Epidermal melanocyte (primary cell): ENCODE results near the gene SH2D4B.

Experiments used
- DNase-seq: peaks from one replicate; pipeline ENCODE4 v3.0.0; 2011; ENCODE audit warnings: low spot score; ENCODE audit not compliant: insufficient read length

SH2D4B gene

DNA sequence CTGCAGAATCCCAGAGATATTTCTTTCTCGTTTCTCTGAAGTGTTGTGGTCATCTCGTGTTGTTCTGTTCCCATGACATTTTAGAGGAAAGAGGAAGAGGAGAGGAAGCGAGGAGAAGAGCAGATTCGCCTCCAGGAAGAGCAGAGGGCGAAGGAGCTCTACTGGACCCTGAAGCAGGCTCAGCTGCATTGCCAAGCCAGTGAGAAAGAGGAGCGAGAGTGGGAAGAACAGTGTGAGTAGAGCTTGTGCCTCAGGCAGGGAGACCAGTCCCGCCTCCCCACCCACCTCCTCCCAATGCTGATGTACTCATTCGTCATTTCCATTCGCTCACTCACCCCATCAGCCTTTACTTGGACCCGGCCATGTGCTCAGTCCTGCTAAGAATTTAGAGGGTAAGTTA is 50.8 kb downstream of the SH2D4B start:
- no peak for DNase-seq

DNA sequence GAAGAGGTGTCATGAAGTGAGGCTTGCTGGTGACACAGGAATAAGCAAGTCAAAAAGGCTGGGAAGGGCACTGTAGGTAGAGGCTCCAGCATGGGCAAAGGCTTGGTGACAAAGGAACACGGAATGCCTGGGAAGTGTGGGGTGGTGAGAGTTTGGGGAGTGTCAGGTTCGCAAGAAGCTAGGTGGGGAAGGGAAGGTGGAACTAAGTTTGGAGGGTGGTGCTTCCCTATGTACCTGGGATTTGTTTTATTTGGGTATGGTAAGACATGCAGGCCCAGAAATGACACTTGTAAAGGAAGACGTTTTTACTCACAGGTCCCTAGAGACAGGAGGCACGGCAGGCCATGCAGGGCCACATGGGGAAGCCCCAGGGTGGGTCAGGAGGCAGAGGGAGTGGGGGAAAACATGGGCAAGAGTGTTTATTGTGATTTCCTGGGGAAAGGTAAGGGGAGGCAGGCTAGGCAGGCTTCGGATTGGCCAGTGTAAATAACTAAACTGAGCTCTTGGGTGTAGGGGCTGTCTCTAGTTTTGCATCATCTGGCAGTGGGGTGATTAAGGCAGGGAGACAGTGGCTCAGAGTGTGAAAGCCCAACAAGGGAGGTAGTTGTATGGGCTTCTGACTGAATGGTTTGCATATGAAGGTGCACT is 52.1 kb downstream of the SH2D4B start:
- DNase-seq: no peak

DNA sequence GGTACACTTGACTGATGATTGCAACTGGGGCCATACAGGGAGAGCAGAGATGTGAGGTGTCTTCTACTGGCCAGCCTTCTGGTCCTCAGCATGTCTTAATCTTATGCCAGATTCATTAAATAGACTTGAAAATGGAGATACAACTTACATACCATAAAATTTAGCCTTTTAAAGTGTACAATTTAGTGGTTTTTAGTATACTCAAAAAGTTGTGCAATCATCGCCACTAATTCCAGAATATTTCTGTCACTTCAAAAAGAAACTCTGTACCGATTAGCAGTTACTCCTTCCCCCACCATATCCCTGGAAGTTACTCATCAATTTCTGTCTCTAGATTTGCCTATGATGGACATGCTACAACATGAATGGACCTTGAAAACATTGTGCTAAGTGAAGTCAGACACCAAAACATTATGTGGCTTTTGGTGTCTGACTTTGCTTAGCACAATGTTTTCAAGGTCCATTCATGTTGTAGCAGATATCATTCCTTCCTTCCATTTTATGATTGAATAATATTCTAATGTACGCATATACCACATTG is 53.0 kb downstream of the SH2D4B start:
- no peak for DNase-seq

DNA sequence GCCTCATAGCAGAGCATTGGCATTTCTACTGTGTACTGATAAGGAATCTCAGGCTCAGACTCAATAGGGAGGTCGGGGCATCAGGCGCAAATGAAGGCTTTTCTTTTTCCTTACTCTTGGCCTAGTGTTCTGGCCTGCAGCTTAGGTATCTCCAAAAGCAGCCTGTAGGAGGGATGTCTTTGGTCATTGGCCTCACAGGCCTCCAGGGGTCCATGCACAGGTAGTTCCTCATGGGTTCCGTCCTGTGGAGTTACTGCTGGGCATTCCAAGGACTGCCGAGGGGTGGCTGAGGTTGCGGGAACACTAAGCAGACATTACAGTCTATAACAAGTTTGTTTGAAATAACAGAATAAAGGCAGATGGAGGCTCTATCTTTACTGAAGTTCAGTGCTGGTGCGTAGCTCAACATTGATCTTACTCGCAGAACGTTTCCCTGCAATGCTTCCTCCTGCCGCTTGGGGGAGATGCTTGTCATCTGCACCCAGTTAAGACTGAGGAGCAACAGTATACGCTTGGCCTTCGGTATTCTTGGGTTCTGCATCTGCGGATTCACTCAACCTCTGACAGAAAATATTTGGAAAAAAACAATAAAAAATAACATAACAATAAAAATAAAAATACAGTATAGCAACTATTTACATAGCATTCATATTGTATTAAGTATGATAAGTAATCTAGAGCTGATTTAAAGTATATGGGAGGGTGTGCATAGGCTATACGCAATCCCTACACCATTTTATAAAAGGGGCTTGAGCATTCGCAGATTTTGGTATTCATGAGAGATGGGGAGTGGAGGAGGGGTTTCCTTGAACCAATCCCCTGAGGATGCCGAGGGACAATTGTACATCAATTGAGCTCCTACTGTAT is 58.9 kb downstream of the SH2D4B start:
- no peak for DNase-seq

DNA sequence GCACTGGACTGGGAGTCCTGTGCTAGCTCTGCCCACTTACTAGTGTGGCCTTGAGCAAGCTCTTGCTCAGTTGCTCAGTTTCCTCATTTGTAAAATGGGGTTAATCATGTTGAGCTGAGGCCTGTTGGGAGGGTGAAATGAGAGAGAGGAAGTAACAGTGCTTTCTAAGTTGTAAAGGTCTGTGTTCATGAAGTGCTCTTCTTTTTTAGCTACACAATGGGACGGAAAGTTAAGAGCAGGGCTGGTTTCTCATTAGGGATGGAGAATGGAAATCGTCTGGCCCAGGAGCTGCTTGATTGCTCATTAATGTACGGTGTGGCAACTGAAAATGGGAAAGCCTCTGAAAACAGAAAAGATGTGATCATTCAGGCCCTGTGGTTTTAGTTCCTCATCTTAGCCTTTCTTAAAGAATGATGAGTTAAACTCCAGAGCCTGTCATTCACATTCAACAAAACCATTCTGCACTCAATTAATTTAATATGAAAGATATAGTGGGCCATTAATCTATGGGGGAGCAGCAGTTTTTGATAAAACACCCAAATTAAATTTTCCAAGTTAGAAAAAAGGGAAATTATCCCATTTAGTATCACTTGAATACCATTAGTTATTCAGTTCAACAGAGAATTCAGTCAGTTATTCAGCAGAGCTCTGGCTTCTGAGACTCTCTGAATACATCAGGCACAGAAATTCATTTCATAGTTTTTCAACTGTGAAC is 60.5 kb downstream of the SH2D4B start:
- DNase-seq: no peak

DNA sequence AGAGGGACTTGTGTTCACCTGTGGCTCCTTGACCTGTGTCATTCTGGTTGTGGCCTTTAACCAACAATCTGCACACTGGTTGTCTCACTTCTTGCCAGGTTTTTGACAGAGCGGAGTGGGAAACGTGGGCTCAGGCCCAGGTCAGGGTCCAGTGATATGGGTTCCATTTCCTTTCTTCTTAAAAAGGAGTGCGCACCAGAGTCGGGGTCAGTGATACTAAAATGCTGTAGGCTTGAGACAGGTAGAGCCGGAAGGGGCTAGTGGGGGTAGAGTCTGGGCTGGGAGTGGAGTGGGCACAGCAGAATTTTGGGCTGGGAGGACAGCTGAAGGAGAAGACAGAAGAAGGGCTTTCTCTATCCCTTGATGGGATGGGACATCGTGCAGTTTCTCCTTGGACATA is 61.2 kb downstream of the SH2D4B start:
- no peak for DNase-seq

DNA sequence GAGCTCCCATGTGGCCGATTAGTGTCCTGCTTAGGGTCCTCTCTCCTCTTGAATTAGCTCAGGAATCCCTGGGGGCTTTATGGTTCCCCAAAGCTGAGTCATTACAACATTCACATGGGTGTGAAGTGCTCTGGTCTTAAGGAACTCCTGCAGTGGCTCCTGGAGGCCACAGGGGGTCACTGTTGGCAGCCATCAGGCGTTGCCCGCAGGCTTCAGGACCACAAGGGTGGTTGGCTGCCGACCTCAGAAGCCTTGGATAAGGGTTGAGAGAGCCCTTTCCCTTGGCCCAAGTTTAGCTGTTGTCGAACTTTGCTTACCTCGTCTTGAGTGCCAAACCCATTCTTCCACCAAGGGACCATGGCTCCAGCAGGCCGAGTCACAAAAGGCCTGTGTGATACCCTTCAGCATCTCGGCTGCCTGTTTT is 61.7 kb downstream of the SH2D4B start:
- DNase-seq: peak; percentile 63

DNA sequence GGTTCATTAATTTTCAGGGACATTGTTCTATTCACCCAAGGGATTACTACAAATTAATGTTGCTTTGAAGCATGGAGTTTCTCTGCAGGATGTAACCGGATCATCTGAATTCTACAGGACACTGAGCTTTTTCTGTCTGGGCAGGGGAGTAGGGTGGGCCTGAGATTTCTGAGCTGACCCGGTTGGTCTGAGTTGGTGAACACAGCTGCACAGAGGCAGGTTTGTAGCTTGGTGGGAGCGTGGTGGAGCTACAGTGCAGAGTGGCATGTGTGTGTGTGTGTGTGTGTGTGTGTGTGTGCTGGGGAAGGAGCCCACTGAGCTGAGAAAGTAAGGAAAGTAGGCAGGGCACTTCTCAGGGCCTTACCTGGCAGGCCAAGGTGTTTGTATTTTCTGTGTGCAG is 62.6 kb downstream of the SH2D4B start:
- no peak for DNase-seq

DNA sequence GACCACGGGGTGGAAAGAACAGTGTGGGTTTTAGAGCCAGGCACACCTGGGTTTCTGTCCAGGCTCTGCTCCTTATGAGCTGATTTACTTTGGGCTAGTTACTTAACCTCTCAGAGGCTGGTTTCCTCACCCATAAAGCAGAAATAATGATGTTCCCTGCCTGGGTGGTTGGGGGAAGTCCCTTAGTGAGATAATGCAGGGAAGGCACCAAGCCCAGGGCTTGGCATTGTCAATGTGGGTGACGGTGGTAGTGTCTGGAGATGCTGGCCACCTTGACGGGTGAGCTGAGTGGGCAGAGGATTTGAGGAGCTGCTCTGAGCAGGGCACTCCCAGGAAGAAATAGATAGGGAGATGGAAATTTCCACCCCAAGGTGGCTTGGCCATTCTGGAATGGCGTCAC is 65.2 kb downstream of the SH2D4B start:
- DNase-seq: no peak

DNA sequence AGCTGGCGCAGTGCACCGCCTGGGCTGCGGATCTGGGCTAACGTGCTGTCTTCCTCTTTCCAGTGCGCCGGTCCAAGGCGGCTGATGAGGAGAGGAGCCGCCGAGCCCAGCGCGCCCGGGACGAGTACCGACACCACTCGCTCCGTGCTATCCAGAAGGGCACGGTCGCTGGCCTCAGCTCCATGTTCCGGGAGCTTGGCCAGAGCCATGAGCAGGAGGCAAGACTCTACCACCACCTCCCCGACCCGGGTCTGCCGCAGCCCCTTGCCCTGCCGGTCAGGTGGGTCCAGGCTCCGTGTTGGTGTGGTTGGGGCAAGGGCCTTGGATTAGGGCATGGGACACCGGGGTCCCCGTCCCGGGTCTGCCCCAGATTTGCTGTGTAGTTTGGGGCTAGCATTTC is 65.8 kb downstream of the SH2D4B start:
- no peak for DNase-seq

DNA sequence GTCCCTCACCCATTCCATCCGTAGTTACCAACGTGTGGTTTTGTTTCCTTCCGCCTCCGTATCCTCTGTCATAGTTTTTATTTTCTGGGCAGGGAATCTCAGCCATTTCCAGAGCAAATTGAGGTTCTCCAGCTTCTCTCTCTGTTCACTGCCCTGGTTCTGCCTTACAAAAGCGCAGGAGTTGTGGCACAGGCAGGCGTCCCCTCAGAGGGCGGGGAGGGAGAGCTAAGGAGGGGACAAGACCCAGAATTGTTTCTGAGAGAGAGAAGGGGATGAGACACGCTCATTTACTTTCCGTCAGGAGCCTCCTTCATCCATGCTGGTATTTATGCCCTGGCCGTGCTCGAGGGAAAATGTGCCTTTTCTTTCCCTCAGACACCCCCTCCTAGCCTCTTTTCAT is 71.0 kb downstream of the SH2D4B start:
- no peak for DNase-seq

DNA sequence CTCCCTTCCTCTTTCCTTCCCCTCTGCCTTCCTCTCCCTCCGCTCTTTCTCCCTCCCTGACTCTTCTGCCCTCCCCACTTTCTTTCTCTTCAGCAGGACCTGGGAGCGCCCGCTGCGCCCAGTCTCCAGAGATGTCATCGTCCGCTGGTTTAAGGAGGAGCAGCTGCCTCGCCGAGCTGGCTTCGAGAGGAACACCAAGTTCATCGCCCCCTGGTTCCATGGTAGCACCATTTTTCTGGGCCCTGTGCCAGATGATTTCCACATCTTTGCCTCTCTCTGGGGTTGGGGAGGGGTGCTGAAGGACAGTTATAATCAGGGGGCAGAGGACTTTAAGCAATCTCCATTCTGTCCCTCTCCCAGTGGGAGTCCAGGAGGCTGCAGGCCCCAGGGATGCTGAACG is 71.6 kb downstream of the SH2D4B start:
- no peak for DNase-seq

DNA sequence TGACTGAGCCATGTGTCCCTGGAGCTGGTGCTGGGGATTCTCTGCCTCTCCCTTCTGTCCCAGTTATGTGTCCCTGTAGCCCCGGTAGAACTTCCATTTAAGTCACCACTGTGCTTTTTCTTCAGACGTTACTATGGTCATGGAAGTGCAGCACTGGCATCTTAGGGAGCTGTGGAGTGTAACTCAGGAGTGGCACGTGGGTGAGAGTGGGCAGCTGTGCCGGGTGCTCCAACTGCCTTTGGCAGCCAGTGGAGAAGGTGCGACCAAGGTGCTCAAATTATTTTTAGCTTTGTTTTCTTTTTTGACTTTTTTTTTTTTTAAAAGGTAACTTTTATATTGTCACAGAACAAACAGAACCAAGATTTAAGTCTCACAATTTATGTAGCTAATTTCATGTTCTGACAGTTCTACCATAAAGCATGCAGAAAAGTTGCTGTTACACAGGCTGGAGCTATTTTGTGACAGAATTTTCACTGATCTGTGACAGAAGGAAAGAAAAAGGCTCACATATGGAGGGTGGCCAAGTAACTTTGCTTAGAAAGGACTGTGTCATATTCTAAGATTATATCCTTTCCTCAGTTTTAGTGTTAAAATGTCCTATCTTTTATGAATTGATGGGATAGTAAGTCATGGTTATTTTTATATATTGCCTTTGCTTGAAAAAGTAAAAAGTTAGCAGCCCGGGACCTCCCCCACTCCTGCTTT is 73.9 kb downstream of the SH2D4B start:
- no peak for DNase-seq

DNA sequence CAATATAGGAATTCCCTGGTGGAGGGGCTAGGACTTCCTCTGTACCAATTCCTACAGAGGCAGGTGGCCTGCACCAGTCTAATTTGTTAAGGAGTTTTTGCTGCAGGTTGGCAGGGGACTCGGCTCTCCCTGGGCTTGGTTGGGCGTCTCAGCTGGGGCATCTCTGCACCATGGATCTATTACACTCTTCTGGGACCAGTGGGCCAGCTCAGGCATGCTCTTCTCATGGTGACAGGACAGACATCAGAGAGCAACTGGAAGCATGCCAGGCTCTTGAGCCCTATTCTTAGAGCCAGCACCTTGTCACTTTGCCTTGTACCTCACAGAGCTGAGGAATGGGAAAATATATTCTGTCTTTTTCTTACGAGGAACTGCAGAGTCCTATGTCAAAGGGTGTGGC is 74.6 kb downstream of the SH2D4B start:
- no peak for DNase-seq

DNA sequence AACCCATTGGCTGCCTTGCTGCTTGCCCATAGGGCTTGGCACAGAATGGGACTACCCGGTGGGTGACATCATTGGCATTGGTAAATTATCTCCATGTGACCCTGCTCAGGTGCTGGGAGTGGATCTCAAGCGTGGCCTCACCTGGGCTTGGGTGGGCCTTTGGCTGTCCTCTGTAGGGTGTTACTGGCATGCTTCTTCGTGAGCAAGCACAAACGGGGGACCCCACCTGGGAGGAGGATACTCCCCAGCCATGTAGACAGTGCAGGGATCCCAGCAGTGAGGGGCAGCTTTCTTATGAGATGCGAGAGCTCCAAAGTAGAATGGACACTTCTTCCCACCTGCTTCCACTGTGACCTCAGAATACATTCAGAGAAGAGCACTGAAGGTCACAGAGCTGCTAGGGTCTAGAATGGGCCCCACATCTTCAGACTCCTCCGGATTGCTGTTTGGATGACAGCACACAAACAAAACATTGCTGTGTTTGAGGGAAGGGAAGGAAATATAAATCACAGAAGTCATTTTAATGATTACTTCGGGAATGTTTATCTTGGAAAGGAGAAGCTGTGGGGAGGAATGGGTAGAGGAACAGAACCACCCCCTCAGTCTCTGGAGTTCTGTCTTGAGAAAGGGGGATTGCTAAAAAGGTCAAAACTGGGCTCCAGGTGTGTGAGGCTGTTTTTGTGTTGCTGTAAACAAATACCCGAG is 75.9 kb downstream of the SH2D4B start:
- no peak for DNase-seq

DNA sequence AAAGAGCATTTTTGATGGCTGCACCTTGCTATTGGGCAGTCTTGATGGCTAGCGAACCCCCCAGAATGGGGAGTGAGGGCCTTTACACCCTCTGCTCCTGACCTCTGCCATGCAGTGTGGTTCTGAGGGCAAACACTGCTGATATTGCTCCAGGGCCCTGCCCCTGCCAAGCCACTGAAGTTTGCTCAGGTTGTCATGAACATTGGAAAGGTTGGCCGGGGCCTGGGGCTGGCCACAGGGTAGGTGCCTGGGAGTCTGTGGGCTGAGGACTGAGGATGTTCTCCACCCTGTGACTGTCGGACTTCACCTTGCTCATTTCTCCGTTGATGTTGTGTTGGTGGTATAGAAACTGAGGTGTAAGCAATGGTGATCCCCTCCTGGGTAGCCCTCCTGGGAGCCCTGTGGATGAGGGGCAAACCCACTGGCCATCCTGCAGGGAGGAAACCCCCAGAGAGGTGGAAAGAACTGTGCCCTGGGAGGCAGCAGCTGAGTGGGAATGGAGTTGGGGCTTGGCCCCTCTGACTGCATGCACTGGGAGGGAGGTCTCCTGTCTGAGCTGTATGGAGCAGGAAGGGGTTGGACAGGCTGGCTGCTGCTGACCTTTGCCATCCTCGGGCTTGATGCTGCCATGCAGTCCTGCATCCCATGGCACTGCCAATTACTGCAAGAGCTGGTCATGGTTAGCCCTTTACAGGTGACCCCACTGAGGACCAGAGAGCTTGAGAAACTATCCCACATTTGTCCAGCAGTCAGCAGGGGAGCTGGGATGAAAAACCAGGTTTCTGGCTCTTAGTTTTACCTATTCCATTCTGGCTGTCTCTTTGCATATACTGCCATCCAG is 77.1 kb downstream of the SH2D4B start:
- DNase-seq: no peak

DNA sequence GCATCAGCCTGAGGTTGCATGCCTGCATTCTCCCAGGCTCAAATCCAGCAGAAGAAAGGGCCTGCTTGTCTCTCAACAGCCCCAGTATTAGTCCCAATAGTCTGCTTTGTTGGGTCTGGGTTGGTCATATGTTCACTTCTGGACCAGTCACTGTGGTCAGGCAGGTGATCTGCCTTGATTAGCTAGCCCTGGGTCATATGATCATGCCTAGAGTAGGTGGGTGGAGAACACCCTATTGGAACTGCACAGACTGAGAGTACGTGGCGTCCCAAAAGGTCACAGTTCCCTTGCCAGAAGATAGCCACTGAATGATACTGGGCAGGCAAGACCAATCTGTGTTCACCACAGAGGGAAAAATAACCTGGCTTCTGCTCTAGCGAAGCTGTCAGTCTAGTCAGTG is 80.1 kb downstream of the SH2D4B start:
- DNase-seq: peak; percentile 21

DNA sequence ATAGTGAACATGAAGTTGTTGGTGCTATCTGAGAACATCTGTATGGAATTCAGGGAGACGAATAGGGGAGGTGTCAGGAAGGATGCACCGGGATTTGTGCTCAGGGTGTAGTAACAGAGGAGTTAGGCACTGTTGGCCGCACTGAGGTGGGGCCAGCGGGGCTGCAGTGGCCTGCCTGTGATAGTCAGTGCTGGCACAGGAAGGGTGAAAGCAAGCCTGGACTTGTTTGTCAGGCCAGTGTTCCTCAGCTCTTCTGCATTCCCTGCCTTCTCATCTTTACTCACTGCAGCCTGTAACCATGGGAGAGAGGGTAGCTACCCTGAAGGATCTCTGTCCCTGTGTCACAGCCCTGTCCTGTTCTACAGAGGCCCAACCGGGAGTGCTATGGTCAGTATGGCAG is 81.3 kb downstream of the SH2D4B start:
- DNase-seq: no peak

DNA sequence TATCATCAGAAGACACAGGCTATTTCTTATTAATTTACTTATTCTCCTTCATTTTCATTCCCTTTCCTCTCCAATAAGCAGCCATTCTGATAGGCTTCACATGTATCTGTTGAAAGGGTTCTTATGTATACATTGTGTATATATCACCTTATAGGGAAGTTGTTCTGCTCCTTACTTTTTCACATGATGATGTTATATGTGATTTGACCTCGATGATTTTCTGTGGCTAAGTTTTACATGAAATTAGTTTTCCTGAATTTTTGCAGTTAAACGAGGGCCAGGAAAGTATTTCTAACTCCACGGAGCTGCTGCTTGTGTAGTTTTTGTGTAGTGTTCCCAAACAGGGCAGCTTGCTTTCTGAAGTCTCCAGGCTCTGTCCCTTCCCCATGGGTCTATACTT is 84.5 kb downstream of the SH2D4B start:
- DNase-seq: no peak

DNA sequence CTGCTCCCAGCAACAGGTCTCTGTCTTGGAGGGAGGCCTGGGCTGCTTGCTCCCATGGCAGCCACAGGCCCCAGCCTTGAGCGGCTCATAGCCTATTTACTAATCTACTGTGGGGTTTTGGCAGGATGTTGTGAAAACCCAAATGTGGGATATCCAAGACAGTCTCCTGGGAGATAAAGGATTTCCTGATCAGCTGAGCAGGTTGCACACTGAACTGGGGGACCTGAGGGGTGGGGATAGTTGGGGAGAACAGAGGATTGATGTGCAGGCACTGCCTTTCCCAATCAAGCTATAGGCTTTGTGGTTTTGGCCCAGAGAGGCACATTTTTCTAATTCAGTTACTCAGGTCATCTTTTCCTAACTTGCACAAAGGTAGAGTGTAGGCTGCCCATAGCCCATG is 92.6 kb downstream of the SH2D4B start:
- DNase-seq: no peak
